Fibroblast of villous mesenchyme (primary cell): Measurements from ENCODE around the gene CD40. TPM values are rescaled to one million over a fixed set of nuclear protein-coding genes. Genes with fewer than 3 reads are reported as not detected.

Experiments used
- DNase-seq: peaks from one replicate; pipeline ENCODE4 v3.0.0-alpha.2; 2010; ENCODE audit warnings: low read depth
- H3K4me3 ChIP-seq: 2 replicates; pipeline ENCODE4 v1.5.1; 2011; ENCODE audit warnings: low read depth, mild to moderate bottlenecking, low read length
- total RNA-seq: library from RNA; depleted of rRNA; stranded (reverse); fragments of >200 nt; gene quantifications from 2 replicates; pipeline ENCODE4 v1.2.3, GENCODE V29; 2012
- TF ChIP-seq, protein P1 (sequence below): IDR thresholded peaks from 2 replicates; pipeline ENCODE4 v1.5.1; 2012; ENCODE audit warnings: low read depth, mild to moderate bottlenecking, low read length; ENCODE audit not compliant: insufficient read depth

The CD40 gene
- total RNA-seq, 1 donor: 0.43 TPM

DNA sequence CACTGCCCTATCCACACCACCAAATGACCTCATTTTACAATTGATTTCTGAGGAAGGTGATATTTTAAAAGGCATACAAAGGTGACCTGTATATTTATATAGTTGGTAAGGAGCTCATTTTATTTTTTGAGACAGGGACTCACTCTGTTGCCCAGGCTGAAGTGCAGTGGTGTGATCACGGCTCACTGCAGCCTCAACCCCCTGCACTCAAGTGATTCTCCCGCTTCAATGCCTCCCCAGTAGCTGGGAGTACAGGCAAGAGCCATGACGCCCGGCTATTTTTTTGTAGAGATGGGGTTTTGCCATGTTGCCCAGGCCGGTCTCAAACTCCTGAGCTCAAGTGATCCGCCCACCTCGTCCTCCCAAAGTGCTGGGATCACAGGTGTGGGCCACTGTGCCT is 41.3 kb upstream of the CD40 start:
- DNase-seq: no peak
- TF ChIP-seq, protein P1, sequence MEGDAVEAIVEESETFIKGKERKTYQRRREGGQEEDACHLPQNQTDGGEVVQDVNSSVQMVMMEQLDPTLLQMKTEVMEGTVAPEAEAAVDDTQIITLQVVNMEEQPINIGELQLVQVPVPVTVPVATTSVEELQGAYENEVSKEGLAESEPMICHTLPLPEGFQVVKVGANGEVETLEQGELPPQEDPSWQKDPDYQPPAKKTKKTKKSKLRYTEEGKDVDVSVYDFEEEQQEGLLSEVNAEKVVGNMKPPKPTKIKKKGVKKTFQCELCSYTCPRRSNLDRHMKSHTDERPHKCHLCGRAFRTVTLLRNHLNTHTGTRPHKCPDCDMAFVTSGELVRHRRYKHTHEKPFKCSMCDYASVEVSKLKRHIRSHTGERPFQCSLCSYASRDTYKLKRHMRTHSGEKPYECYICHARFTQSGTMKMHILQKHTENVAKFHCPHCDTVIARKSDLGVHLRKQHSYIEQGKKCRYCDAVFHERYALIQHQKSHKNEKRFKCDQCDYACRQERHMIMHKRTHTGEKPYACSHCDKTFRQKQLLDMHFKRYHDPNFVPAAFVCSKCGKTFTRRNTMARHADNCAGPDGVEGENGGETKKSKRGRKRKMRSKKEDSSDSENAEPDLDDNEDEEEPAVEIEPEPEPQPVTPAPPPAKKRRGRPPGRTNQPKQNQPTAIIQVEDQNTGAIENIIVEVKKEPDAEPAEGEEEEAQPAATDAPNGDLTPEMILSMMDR: no peak
- H3K4me3 ChIP-seq: no peak overlapping the region

- TF ChIP-seq, protein P1: no peak
These were observed 40.3 kb upstream of the CD40 start for GRCh38 chr20:46077642-46078305.

GRCh38 chr20:46078954-46079353 is 39.2 kb upstream of the CD40 start:
- no peak overlapping the region for H3K4me3 ChIP-seq
- TF ChIP-seq, protein P1: no peak
- no peak for DNase-seq

More at GRCh38 chr20:46077642-46078305, 40.3 kb upstream of the CD40 start:
- DNase-seq: no peak
- H3K4me3 ChIP-seq: no peak overlapping the region

DNA sequence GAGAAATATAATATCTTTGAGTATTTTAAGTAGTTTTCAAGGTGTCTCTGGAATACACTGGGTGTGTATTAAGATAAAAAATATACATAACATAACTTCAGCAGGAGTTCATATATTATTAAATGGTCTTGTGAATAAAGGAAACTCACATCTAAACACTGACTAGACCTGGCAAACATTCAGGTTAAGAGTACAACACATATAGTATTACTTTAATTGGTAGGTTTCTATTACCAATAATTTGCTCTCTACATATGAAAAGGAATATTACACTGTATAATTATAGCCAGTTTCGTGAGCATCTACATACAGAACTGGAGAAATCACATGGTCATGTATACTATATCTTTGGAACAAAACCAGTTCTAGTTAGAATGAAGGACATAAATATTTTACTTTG is 37.0 kb upstream of the CD40 start:
- no peak overlapping the region for H3K4me3 ChIP-seq
- TF ChIP-seq, protein P1: no peak
- DNase-seq: no peak

DNA sequence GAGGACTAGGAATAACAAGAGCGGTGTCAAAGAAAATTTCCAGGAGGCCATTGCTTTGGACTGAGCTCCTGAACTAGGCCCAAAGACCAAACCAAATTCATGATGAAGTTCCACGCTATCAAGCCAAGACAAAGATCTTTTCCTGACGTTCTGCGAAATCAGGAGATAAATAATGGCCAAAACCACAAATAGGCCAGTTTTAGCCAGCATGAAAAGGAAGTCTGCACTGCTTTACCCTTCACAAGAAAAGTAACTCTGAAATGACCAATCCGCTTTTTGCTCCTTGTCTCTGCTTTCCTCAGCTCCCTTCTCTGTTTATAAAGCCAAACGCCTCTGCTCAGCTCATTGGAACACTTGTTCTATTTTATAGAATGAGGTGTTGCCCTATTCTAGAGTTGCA is 35.0 kb upstream of the CD40 start:
- TF ChIP-seq, protein P1: no peak
- no peak for DNase-seq
- H3K4me3 ChIP-seq: no peak overlapping the region

- TF ChIP-seq, protein P1: no peak
- no peak for DNase-seq
- H3K4me3 ChIP-seq: no peak overlapping the region
These were observed 34.5 kb upstream of the CD40 start for GRCh38 chr20:46083531-46084061.

DNA sequence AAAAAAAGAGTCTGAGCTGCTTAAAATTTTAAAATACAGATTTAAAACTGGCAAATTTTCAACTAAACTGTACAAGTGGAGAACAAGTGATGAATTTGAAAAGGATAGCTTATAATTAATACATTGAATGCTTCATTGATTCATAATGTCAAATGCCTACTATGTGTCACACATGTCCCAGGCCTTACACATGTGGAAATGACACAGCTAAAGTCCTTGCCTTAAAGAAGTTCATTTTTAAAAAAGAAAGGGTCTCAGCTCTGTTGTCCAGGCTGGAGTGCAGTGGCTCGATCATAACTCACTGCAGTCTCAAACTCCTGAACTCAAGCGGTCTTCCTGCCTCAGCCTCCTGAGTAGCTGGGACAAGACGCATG is 33.3 kb upstream of the CD40 start:
- H3K4me3 ChIP-seq: no peak overlapping the region
- DNase-seq: no peak
- TF ChIP-seq, protein P1: no peak
